HTR-8/SVneo (cell line): Measurements from ENCODE around the gene KCNC2.

Source experiments
- DNase-seq: peaks from one replicate; pipeline ENCODE4 v3.0.0; 2011; ENCODE audit warnings: low spot score, mixed read lengths; ENCODE audit not compliant: insufficient read length
- FAIRE-seq: peaks from 2 replicates; lab custom pipeline; 2011; peaks lifted over from hg19 to GRCh38; lab: Jason Lieb, UNC

Gene KCNC2

DNA sequence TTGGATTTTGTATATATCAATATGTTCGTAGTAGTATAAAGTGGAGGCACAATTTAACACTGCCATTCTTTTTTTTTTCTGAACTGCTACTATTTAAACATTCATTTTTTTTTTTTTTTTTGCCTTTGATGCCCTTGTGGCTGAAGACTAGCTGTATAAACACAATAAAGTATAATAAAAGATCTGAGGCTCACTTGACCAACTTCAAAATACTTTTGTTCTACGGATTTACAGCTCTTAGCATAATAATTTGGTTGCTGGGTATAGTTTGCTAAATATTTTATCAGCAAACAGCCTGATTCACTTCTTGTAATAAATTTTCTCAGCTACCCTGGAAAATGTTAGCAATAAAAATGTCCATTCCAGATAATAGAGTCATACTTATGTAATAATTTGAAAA is 128.3 kb downstream of the KCNC2 start:
- FAIRE-seq (no peak), DNase-seq (no peak)

DNA sequence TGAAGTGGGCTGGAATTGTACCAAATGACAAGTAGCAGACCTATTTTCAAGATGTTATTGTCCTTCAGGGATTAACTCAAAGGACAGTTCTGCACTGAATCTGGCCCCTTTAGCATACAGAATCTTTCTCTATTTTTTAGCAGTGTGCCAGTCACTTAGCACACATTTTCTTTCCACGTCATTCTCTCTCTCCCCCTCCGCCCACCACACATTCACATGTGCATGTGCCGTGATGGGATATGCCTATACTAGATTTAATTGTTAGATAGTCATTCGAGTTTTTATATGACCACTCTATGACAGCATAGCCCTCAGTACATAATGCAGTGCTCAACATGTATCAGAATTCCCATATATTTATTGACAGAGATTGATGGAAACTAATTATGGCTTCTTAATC is 129.1 kb downstream of the KCNC2 start:
- DNase-seq: no peak
- no peak for FAIRE-seq

DNA sequence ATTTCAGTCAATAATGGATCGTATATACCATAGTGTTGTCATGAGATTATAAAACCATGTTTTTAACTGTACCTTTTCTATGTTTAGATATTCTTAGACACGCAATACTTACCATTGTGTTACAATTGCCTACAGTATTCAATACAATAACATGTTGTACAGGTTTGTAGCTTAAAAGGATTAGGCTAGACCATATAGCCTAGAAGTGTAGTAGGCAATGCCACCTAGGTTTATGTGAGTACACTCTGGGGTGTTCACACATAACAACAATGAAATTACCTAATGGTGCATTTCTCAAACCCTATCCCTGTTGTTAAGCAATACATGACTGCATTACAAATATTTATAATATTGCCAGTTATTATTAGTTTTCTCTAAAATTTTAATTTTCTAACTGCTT is 144.2 kb downstream of the KCNC2 start:
- DNase-seq (no peak), FAIRE-seq (no peak)

DNA sequence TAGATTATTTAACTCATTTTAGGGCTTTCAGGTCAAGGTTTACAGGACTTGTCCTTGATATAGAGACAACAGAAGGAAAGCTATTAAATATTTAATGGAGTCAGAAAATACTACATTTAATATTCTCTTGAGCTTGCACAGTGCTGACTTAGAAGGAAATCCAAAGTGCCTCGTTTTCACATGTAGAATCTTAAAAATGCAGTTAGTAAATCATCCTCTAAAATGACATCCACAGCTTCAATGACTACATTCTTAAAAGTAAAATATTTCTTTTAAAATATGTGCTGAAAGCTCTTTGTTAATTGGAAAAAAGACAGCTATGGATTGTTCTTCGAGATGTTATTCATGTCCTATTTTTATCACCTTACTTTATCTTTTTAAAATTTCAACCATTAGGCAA is 146.9 kb downstream of the KCNC2 start:
- no peak for DNase-seq
- FAIRE-seq: no peak

DNA sequence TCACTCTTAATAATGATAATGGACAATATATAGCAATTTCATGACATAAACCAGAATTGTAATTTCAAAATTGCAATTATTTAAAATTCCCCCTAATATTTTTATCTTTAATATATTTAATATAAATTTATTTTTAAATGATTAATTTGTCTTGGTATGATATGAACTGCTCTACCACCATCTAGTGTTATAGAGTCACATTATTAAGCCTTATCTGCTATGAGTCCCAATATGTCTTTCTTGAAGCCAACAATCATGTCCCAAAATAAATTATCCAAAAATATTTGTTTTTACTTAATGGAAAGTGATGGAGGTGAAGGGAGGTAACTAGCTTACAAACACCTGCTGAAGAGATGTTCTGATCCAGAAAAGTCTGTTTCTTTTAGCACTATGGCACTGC is 151.4 kb downstream of the KCNC2 start:
- no peak for FAIRE-seq
- no peak for DNase-seq

DNA sequence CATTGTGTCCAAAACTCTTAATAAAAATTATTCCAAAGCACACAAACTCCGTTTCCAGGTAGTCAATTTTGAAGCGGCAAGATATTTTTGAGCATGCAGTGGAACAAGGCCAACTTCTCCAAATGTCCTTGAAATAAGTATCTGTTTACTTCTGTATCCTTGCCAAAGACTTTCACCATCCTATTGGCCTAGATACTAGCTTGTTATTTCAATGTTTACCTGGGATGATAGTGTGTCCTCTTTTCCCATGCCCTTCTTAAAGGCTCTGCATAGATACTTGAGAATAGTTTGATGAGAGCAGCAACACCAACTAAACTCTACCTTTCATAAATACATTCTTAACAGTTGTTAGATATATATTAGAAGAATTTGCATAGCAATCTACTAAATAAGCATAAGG is 160.9 kb downstream of the KCNC2 start:
- no peak for FAIRE-seq
- DNase-seq: no peak

DNA sequence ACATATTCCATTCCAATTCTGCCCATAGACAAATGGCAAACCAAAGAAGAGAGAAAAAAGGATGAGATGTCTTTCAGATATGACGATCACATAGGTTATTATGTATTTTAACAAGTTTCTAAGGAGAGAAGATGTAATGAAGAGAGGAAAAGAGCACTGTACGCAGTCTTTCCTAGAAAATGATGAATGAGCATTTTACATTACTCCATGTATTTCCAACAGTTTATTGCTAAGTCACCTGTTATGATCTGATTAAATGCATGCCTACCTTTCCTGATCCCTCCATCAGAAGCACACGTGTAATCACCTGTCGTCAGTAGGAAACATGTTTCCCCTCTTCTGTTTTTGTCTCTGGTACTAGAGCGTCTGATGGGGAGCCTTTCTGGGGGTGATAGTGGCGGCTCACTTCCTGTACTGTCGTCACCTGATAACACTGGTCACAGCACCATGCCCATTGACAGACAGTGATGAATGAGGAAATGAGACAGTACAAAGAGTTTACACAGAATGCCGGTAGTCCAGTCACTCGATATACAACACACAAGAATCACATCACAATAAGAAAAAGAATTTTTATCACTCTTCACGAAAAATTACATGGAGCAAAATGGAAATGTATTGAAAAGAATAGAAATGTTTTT is 161.6 kb downstream of the KCNC2 start:
- DNase-seq (no peak), FAIRE-seq (no peak)

DNA sequence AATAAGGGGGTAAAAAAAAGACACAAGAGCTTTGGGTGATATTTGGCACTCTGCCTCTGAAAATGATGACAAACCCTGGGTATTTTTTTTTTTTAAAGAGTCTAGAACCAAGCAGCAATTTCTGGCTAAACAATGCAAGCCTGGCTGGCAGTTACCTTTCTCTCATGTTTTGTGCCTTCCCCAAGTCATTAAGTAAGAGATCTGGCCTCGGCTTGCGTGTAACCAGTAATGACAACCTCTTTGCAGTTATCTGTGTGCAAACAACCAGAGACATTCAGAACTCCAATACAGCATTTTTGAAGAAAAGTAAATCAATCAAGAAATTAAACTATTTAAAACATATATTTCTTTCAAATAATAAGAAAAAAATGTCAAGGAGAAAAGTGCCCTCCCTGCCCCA is 167.5 kb downstream of the KCNC2 start:
- FAIRE-seq: no peak
- no peak for DNase-seq

DNA sequence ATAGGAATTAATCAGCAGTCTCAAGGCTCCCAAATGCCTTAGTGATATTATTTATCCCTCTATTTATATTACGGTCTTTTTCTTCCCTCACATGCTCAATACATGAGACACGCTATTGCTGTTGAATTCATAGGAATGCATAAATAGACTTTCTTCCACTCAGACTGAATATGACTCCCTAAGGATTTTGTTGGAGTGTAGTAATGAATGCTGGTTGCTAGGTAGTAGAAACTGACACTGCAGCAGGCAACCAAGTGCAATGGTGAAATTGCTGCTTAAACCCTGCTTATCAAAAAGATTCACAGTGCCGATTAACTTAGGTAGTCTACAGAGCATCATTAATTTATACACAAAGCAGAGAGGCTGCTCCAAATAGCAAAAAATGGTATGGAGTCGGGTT is 168.2 kb downstream of the KCNC2 start:
- DNase-seq (no peak), FAIRE-seq (no peak)

DNA sequence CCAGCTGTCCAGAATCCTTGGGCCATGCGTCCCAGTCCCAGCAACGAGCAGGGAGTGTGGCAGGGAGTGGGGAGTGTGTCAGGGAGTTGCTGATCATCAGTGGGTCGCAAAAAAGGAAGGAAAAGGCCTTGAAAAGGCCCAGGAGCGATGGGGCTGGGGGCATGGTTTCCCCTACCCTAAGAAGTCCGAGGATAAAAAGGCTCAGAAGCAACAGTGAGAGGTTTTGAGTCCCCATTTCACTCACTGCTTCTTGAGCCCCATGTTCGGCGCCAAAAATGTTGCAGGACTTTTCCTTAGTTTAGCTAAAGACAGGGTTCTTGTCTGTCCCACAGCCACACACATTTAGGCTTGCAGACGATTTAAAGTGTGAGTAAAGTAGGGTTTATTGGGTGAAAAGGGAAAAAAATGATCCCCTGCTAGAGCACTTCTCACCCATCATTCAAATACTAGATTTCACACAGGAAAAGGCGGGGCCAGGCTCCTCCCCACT is 189.5 kb downstream of the KCNC2 start:
- FAIRE-seq (no peak), DNase-seq (no peak)

DNA sequence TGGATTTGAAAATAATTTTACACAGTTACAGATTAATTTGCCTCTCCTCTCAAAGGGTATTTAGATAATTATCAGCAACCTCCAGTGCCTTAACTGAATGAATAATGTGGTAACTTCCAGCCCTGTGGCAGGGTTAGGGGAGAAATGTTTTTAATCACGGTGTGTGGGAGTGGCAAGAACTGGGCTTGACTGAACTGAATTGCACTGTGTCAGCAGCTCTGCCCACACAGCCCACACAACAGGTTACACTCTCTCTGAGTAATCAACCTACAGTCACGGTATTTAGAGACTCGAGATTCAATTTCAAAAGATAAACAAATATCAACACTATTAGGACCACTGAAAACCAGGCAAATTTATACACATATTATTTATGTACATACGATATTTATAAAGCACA is 198.5 kb downstream of the KCNC2 start:
- FAIRE-seq: no peak
- peak; percentile 6 for DNase-seq

DNA sequence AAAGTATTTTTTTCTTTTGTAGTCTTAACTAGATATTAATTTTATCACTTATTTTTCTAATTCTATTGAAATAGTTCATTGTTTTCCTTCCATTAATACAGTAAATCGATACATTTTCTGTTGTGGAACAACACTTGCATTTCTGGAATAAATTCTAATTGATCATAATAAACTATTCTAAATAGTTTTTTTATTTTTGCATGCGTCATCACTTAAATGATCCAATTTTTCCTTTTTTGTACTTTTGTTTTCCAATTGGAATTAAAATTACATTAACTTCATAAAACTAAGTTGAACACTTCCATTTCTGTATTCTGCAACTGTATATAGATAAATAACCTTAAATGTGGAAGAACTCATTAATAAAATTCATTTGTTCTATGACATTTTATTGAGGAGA is 202.5 kb downstream of the KCNC2 start:
- FAIRE-seq: no peak

DNA sequence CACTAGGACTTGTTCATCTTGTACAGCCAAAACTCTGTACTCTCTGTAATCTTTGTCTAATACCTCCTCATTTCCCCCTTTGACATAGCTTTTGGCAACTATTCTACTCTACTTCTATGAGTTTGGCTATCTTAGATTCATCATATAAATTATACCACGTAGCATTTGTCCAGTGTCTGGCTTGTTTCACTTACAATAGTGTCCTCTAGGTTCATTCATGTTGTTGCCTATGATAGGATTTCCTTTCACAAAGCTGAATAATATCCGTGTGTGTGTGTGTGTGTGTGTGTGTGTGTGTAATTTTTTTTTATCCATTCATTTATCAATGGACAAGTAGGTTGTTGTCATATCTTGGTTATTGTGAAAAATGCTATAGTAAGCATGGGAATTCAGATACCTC is 209.5 kb downstream of the KCNC2 start:
- DNase-seq: no peak
- no peak for FAIRE-seq

More for the DNA sequence above, 202.5 kb downstream of the KCNC2 start:
- DNase-seq: no peak

DNA sequence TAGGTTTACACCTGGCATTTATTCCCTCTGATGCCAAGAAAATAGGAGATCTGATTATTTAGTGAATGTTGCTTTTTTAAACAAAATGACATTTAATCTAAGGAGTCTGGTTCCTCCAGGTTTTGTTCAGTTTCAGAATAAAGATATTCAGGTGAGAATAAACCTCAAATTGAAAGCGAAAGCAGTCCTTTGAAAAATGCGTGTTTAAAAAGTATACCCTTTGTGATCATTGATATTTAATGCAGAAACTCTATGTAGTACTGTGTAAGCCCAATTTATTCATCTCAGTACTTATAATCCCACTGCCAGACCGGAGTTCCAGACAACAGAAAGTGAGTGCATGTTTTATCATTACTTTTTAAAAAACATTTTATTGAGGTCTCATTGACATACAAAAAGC is 210.2 kb downstream of the KCNC2 start:
- FAIRE-seq (no peak), DNase-seq (no peak)
